Fibroblast of skin of right biceps (primary cell): ENCODE data around the gene STIL.
"Not testable (repeated sequence)": the region's sequence is repeated elsewhere in the genome, so short reads cannot be mapped to it uniquely, and the experiment has no call there.

Experiments
- DNase-seq: peaks from one replicate; pipeline ENCODE4 v3.0.0-alpha.2; 2013

Gene STIL

DNA sequence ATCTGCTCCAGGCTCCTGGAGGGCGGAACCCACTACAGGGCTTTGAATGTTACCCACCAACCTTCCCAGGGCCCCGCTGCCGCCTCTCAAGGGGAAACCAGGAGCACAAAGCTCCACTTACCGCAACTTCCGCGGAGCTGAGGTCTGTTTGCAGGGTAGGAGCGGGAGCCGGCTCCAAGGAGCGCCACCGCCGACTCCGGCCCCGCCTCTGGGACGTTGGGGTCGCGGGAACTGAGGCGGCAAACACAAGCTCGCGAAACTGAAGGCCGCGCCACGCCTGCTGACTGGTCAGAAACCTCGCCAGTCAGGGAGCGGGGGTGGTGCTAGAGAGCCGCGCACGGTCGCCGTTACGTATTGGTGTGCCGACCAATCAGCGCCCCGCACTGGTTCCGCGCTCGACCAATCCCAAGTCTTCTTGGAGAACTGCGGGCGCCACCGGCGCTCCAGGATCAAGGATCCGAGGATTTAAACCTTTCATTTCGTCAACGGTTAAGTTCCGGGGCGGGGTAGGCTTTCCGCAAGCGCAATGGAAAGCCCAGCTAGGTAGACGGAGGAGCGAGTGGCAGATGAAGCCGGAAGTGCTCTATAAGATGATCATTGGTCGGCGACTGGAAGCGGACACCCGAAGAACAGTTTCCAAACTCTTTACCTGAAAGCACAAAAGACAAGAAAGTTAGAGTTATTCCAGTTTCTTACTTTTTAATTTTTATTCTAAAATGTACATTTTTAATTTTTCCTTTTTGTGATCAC lies at the start of gene STIL:
Gene STIL, minus strand, starts transcription at position 233 of the 750 bp plus-strand sequence. CDS start 3,828 bp downstream, outside the sequence.
- peak; percentile 99 for DNase-seq

DNA sequence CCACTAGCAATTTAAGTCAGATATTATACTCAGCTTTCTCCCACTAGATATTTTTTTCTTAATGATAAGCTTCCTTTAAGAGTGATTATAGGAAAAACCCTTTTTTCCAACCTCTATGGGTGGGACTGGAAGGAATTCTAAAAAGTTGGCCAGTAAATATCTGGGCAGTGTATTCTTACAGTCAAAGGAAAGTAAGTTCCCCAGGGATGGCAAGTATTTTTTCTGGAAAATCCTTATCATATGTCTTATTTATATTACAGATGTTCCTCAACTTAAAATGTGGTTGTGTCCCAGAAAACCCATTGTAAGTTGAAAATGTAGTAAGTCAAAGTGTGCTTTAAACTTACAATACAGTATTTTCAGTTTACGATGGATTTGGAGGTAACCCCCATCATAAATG lies 48.9 kb upstream of the STIL start:
- no peak for DNase-seq

DNA sequence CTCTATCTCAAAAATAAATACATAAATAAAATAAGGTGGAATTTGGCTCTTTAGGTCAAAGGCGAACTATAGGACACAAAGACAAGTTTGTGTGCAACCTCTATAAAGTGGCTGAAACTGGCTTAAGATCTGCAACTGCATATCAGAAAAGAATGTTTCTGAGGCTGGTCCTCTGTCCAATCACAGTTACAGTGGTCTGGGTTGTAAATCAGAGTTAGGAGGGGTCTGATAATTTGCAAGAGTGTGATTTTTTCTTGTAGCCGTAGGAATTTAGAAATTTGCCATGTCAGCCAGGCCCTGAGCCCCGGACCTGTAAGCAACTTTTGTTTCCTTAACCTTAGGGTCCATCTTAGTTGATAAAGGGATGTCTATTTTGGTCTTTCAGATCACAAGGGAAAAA lies 47.4 kb upstream of the STIL start:
- no peak for DNase-seq

DNA sequence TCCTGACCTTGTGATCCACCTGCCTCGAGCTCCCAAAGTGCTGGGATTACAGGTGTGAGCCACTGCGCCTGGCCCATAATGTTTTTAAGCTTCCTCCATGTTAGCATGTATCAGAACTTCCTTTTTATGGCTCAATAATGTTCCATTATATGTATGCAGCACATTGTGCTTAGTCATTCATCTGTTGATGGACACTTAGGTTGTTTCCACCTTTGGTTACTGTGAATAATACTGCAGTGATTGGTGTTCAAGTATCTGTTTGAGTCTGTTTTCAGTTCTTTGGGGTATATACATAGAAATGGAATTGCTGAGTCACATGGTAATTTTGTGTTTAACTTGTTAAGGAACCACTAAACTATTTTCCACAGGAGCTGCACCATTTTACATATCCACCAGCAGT lies 37.4 kb upstream of the STIL start:
- DNase-seq: peak; percentile 49

DNA sequence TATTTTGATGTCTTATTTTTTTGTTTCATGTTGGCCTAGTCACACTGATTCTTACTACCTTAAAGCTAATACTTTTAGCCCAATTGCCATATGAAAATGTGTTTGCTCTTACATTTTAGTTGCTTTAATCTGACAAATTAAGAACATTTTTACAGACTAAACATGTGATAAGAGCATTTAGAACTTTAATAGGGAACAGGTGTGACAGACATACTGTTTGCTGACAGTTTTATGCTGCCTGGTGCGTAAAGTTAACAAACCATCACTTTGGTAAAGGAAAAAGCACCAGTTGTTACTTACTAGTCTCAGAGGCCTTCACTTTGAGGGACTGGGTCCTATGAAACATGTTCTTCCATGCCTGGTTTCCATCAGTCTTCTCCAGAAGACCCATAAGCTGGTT lies 34.3 kb upstream of the STIL start:
- DNase-seq: no peak

DNA sequence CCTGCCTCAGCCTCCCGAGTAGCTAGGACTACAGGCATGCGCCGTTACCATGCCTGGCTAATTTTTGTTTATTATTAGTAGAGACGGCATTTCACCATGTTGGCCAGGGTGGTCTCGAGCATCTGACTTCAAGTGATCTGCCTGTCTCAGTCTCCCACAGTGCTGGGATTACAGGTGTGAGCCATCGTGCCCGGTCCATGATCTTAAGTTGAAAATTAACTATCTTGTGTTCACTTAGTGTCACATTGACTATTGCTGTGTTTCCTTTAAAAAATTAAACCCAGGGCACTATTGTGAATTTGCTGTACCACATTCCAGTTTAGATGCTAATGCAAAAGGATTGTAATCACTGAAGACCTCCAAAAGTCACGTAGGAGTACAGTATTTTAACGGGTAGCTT lies 33.8 kb upstream of the STIL start:
- no peak for DNase-seq

DNA sequence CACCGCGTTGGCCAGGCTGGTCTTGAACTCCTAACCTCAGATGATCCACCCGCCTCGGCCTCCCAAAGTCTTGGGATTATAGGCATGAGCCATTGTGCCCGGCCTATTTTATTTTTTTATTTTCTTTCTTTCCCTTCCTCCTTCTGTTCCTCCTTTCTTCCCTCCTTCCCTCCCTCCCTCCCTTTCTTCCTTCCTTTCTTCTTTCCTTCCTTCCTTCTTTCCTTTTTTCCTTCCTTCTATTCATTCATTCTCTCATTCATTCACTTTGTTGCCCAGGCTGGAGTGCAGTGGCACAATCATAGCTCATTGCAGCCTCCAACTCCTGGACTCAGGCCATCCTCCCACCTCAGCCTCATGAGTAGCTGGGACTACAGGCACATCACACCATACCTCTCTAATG lies 33.0 kb upstream of the STIL start:
- not testable (repeated sequence) for DNase-seq

DNA sequence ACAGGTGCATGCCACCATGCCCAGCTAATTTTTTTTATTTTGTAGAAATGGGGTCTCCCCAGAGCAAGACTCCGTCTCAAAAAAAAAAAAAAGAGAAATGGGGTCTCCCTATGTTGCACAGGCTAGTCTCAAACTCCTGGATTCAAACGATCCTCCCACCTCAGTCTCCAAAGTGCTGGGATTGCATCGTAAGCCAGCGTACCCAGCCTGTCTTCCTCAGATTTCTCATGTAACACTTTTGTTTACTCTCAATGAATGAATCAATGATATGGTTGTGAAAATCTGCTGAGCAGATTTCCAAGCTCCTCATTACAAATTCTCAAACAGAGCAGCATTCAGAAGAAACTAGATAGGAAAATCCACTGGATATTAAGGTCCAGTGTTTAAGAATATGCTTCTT lies 26.3 kb upstream of the STIL start:
- no peak for DNase-seq

DNA sequence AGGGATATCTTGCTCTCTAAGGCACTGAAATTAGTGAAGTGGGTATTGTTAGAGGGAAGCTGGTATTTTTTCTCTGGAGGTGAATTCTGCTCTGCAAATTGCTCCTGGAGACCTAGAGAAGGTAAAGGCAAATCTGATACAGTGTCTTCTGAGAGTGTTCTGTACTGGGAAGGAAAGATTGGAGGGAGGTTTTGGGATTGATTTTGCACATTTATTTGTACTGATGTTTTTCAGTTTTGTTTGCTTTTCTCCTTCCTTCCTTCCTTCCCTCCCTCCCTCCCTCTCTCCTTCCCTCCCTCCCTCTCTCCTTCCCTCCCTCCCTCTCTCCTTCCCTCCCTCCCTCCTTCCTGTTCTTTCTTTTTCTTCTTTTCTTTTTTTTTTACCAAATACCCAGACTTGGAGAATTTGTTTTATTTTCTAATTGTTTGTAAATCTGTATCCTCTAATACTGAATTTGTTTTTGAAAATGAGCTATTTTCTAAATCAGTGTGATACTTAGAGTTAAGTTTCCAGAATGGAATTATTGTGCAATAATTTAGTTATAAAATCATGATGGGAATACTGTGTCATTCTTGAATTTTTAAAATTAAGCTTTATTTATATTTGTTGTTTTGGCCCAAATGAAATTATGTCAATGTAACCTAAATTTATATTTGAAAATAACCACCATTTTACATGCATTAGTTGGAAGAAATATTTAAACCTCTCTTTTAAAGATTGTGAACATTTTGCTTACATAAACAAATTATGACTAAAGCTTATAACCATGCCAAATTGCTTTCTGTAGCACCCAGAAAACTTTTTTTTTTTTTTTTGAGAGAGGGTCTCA lies 24.5 kb upstream of the STIL start:
- no peak for DNase-seq

DNA sequence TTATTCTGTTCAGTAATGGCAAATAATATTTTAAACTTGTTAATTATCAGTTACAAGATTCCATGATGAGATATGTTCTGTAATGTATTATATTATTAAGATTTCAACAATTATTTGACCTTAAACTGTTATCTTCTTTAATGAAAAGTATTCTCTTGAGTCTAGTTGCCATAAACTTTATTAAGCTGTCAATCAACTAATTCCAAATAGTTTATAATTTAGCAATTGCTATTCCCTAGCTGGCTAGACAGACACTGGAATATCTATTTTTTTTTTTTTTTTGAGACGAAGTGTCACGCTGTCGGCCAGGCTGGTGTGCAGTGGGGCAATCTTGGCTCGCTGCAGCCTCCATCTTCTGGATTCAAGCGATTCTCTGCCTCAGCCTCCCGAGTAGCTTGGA lies 23.4 kb upstream of the STIL start:
- DNase-seq: no peak

DNA sequence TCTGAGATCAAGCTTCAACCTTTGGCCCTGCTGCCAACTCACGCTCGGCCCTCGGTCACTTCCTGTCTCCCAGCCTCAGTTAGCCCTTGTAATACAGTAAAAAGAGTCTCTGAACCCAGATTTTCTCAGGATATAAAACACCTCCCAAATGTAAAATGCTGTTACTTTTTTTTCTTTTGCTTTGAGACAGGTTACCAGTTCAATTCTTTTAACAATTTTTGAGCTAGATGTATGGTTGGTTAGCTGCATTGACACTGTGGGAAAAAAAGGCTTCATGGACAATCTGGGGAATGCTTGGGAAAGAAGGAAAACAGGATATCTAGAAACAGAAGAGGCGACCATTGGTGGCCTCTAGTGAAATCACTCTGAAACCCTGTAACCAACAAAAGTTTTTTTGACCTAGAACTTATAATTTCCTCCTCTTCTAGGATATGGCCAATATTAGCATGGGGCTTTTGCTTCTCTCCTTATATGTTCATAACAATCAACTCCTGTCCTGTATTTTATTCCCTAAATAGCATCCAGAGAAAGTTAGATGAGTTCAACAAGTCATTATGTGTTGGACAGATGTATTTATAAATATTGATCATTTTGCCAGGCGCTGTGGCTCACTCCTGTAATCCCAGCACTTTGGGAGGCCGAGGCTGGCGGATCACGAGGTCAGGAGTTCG lies 21.0 kb upstream of the STIL start:
- peak; percentile 3 for DNase-seq

DNA sequence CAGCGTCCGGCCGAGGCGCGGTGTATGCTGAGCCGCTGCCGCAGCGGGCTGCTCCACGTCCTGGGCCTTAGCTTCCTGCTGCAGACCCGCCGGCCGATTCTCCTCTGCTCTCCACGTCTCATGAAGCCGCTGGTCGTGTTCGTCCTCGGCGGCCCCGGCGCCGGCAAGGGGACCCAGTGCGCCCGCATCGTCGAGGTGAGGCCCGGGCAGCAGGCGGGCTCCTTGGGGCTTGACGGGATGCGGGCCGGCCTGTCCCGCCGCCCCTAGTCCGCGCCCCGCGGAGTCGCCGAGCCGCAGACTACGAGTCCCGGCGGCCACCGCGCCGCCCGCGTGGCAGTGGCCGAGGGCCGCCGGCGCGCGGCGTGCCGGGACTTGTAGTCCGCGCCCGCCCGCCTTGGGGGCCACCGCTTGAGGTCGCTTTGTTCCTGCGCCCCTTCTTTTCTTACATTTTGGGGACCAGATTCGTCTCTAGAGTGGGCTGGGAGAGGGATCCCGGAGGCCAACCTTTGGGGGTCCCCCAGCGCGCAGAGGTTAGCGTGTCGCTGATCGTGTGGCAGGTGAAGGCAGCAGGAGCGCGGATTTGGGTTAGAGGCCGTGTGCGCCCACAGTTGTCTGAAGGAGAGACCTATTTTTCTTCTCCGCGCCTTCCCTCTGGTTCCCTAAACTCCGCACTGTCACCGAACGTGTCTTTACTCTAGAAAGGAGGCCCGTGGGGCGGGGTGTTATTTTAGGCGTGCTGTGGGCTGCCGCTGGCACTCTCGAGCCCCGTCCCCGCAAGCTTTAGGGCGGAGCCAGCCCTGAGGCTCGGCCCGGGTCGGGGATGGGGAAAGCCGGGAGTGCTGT lies 20.2 kb upstream of the STIL start:
- peak; percentile 82 for DNase-seq

DNA sequence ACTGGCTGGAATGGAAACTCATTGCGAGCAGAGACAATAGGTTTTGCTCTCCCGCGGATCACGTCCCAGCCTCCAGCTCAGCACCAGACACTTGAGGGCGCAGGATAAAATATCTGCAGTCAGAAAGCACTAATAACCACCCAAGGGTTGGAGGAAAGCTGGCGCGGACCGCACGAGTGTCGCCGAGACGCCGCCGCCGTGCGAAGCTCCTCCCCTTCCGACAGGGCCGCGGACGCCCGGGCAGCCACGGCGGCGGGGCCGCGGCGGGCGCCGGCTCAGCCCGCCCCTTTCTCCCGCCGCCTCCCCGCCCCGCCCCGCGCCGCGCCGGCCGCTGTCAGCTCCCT lies 19.6 kb upstream of the STIL start, which contains the start of gene CMPK1:
Gene CMPK1, plus strand, starts transcription at position 213 of the 344 bp plus-strand sequence. CDS start 156 bp downstream, outside the sequence.
- peak; percentile 90 for DNase-seq

DNA sequence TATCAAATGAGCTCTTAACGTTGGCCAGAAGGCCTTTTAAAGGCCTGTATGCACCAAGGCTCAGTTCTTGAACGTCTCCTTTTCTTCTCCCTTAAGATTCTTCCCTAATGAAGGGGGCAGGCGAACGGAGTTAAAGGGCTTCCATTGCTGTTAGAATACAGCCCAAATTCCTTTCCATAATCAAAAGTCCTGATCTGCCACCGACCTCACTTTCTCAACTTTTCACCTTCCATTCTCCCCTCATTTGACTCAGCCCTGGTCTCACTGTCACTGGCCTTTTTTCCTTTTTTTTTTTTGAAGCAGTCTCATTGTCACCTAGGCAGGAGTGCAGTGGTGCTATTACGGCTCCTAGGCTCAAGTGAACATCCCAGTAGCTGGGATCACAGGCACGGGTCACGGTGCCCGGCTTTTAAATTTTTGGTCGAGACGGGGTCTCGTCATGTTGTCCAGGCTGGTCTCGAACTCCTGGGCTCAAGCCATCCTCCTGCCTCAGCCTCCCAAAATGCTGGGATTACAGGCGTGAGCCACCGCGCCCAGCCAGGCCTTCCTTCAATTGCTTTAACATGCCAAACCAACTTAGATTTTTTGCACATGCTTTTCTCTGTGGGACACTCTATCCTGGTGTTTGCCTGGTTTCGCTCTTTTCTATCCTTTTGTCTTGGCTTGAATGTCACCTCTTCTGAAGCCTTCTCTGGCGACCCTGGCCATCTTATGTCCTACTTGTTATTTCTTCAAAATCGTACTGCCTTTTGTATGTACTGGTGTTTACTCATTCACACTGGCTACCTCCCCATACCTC lies 19.0 kb upstream of the STIL start:
- DNase-seq: no peak

DNA sequence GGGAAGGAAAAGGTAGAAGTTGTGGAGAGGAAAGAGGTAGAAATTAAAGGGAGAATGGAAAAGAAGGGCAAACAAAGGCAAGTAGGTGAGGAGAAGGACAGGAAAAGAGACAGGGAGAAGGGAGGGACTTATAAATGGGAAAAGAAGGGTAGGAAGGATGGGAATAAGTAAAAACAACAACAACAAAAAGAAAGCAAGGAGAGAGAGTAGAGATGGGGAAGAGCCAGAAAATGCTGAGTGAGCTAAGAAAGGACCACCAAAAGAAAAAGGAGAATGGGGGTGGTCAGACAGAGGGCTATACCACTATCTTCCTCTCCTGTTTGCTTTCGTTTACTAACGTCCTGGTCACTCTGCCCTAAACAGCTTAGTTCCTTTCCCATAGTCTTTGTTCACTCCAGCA lies 17.9 kb upstream of the STIL start:
- DNase-seq: no peak

DNA sequence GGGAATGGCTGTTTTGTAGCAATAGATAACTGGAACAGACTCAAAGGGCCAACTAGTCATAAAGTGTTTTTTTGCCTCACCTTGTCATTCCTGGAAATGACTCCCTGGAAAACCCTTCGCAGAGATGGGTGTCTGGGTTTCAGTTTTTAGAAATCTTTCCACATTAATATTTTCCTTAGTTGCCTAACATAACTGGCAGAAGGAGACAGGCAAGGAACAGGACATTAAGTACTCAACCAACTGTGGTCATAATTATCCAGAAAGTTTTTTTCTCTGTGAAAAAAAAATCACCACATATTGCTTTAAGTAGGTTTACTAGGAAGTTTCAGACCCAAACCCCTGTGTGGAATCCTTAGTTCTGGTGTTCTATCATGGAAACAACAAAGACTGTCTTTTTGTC lies 16.3 kb upstream of the STIL start:
- no peak for DNase-seq

DNA sequence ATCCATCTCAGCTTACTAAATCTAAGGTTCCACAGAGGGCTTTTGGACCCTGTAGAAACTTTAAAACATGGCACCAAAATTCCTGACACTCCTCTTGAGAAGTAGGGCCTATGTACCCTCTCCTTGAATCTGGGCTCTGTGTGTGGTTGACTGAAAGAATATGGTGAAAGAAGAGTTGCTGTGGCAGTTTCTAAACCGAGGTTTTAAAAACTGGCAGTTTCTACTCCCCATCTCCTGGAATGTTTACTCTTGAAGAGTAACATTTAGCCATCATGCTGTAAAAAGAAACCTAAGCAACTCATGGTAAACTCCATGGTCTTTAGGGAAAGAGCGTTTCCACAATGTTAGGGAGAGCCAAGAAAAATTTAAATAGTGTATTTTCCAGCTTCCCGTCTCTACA lies 15.0 kb upstream of the STIL start:
- no peak for DNase-seq

DNA sequence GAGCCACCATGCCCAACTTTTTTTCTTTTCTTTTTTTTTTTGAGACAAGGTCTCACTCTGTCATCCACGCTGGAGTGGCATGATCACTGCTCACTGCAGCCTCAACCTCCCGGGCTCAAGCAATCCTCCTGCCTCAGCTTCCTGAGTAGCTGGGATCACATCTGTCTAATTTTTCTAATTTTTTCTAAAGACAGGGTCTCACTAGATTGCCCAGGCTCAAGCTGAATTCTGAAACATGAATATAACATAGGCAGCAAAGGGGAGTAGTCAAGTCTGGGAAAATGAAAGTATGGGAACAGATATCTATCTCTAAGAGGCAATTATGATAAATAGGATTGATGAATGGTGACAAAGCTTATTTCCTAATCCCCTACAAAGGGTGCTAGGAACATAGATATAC lies 12.3 kb upstream of the STIL start:
- no peak for DNase-seq

DNA sequence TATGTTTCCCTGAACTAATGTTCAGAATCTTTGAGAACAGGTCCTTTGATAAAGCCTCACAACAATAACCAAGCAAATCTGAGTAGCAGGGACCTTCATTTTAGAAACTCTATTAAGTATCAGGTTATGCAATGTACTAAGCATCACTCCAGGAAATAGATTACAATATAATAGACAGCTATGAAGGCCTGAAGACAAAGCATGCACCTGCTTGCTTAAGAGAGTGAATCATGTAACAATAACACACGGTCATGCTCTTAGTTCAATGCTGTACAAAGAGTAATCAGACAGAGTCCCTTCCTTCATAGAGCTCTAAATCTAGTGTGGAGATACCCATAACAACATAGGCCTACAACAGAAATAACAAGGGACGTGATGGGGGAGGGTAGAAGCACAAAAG lies 11.6 kb upstream of the STIL start:
- DNase-seq: no peak

DNA sequence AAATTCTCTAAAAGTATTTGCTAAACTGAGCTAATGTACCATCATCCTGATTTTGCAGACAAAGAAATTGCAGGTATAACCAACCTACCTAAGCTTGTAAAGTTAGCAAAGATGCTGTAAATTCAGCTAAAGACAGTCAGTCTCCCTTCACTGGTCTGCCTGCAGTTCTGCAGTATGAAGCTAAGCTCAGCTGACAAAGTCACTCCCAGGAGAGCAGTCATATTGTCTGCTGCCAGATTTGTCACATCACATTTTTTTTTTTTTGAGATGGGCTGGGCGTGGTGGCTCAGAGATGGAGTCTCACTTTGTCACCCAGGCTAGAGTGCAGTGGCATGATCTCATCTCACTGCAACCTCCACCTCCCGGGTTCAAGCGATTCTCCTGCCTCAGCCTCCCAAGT lies 10.7 kb upstream of the STIL start:
- no peak for DNase-seq

DNA sequence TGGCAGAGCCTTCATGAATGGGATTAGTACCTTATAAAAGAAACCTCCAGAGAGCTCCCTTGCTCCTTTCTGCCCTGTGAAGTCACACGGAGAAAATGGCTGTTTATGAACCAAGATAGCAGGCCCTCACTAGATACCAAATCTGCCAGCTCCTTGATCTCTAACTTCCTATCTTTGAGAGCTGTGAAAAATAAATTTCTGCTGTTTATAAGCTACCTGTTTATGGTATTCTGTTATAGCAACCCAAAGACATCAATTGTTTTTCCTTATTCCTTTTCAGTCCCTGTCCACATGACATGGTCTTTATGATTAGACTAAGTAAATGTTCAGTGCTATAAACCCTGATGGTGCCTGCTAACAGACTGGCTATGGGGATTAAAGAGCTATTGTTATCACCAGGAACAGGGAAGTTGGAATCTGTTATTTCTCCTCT lies 9.7 kb upstream of the STIL start:
- DNase-seq: no peak

DNA sequence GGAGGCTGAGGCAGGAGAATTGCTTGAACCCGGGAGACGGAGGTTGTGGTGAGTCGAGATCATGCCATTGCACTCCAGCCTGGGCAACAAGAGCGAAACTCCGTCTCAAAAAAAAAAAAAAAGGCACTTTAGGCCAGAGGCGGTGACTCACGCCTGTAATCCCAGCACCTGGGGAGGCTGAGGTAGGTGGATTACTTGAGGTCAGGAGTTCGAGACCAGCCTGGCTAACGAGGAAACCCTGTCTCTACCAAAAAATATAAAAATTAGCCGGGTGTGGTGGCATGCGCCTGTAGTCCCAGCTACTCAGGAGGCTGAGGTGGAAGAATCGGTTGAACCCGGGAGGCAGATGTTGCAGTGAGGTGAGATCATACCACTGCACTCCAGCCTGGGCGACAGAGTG lies 6.0 kb upstream of the STIL start:
- not testable (repeated sequence) for DNase-seq
